ENCODE data around the gene DCAF15. TPM values are rescaled to one million over a fixed set of nuclear protein-coding genes. Genes with fewer than 3 reads are reported as not detected.
A peak's percentile ranks its signal among the peaks of the same experiment; 100 is the strongest.

DCAF15 gene
- total RNA-seq, 2 donors from 2014 or later: 7.0 to 20.4 TPM

DNA sequence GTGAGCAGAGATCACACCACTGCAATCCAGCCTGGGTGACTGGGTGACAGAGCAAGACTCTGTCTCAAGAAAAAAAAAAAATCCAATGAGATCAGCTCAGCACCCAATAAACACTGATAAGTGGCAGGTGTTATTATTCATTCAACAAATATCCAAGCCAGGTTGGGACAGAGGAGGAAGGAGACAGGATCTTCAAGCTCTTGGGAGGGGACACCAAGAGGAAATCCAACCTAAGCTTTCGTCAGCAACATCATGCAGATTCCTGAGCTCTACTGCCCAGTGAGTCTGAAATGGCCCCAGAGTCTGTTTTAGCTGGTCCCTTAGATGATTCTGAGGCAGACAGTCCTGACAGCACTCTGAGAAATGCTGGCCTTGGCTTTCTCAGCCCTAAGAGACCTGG is 46.1 kb downstream of the DCAF15 start:
- Histone ChIP-seq H3K9me3 (no peaks in the 10 kb centered on the region), H3K36me3 (replicated peaks in 1 of 2; ENCODE audit: insufficient read depth in 1 of 2, low read depth in 2 of 2) (no peaks in the 10 kb centered on the region), H3K4me3 (no peak overlapping the region), H3K27me3 (no peaks in the 10 kb centered on the region), H3K27ac (no peak overlapping the region), H3K4me1 (peaks cover 37% of the 10 kb centered on the region)
- DNase-seq (no peak), ATAC-seq (no peak)
- no peak for TF ChIP-seq POLR2A (IDR thresholded peaks at IDR 0.05)
- TF ChIP-seq, protein P1, sequence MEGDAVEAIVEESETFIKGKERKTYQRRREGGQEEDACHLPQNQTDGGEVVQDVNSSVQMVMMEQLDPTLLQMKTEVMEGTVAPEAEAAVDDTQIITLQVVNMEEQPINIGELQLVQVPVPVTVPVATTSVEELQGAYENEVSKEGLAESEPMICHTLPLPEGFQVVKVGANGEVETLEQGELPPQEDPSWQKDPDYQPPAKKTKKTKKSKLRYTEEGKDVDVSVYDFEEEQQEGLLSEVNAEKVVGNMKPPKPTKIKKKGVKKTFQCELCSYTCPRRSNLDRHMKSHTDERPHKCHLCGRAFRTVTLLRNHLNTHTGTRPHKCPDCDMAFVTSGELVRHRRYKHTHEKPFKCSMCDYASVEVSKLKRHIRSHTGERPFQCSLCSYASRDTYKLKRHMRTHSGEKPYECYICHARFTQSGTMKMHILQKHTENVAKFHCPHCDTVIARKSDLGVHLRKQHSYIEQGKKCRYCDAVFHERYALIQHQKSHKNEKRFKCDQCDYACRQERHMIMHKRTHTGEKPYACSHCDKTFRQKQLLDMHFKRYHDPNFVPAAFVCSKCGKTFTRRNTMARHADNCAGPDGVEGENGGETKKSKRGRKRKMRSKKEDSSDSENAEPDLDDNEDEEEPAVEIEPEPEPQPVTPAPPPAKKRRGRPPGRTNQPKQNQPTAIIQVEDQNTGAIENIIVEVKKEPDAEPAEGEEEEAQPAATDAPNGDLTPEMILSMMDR (IDR thresholded peaks at IDR 0.05): no peak
- intact Hi-C loops (cut with DNase I): no loop called here
- 100% methylated on average over 1 of the region's 1 CpG for WGBS, 2 donors

DNA sequence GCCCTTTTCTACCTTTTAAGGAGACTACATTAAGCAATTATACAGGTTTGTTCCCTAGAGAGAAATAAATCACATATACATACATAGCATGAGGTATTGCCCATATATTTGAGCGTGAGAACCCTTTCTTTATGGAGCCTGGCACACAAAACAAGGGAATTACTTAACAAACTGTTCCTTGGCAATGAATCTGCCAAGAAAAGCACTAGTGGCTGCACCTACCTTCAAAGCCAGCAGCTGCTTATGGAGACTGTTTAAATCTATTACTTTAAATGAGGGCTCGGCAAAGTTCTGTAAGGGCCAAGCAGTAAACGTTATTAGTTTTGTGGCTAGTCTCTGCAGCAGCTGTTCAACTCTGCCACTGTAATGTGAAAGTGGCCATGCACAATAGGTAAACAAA is 46.8 kb downstream of the DCAF15 start:
- TF ChIP-seq, protein P1 (IDR thresholded peaks at IDR 0.05): no peak
- no peak for TF ChIP-seq POLR2A (IDR thresholded peaks at IDR 0.05)
- intact Hi-C loops (cut with DNase I): no loop called here
- Histone ChIP-seq H3K27me3 (no peaks in the 10 kb centered on the region), H3K4me1 (peaks cover 44% of the 10 kb centered on the region), H3K4me3 (no peak overlapping the region), H3K36me3 (replicated peaks in 1 of 2; ENCODE audit: insufficient read depth in 1 of 2, low read depth in 2 of 2) (no peaks in the 10 kb centered on the region), H3K27ac (no peak overlapping the region), H3K9me3 (no peaks in the 10 kb centered on the region)
- DNase-seq: no peak
- no peak for ATAC-seq
- 95 to 98% methylated on average over 3 of the region's 3 CpGs for WGBS, 2 donors

DNA sequence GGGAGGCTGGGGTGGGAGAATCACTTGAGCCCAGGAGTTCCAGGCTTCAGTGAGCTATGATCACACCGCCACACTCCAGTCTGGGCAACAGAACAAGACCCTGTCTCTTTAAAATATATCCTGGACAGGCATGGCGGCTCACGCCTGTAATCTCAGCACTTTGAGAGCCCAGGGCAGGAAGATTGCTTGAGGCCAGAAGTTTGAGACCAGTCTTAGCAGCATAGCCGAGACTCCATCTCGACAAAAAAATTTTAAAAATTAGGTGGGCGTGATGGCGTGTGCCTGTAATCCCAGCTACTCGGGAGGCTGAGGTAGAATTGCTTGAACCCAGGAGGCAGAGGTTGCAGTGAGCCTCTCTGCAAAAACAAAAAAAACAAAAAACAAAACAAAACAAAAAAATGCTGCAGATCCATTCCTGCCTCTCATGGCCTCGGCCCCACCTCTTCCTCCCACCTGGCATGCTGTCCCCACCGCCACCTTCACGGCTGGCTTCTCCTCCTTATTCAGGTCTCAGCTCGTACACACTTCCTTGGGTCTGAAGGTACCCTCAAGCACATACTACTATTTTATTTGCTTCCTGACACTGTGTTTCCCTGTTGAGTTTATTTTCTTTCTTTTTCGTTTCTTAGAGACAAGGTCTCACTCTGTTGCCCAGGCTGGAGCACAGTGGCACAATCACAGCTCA is 48.5 kb downstream of the DCAF15 start:
- Histone ChIP-seq H3K4me3 (no peak overlapping the region), H3K27me3 (no peaks in the 10 kb centered on the region), H3K36me3 (replicated peaks in 1 of 2; ENCODE audit: insufficient read depth in 1 of 2, low read depth in 2 of 2) (no peaks in the 10 kb centered on the region), H3K27ac (peak overlapping the region in 1 of 4 donors; percentile 15), H3K9me3 (no peaks in the 10 kb centered on the region), H3K4me1 (peaks cover 47% of the 10 kb centered on the region)
- 79 to 85% methylated on average over 12 to 13 of the region's 13 CpGs for WGBS, 2 donors
- DNase-seq (no peak), ATAC-seq (no peak)
- TF ChIP-seq, protein P1 (IDR thresholded peaks at IDR 0.05): no peak
- TF ChIP-seq POLR2A (IDR thresholded peaks at IDR 0.05): no peak
- intact Hi-C loops (cut with DNase I): no loop called here

DNA sequence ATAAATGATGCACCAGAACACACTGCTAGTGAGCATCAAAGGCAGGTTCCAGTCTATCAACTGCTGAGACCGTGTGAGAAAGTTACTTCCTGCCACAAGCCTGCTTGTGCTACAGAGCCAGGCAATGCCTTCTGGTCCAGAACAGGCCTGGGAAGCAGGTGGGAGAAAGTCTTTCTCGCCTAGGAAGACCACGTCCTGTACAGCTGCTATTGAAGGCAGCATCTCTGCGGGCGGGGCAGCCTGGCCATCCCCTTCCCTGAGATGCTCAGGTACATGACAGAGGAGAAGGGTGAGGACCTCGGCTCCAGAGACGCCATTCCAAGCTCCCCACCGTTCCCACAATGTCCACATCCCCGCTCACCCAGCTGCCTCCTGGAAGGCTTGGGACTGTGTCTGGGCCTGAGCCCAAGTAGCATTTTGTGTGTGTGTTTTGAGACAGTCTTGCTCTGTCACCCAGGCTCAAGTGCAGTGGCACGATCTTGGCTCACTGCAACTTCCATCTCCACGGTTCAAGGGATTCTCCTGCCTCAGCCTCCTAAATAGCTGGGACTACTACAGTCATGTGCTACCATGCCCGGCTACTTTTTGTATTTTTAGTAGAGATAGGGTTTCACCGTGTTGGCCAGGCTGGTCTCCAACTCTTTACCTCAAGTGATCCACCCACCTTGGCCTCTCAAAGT is 50.4 kb downstream of the DCAF15 start:
- no peaks in the 10 kb centered on the region for H3K27me3 ChIP-seq
- H3K4me1 ChIP-seq: peaks cover 45% of the 10 kb centered on the region
- ATAC-seq (no peak), DNase-seq (no peak)
- TF ChIP-seq, protein P1 (IDR thresholded peaks at IDR 0.05): no peak
- TF ChIP-seq POLR2A (IDR thresholded peaks at IDR 0.05): no peak
- H3K4me3 ChIP-seq: no peak overlapping the region
- H3K9me3 ChIP-seq: no peaks in the 10 kb centered on the region
- intact Hi-C loops (cut with DNase I): no loop called here
- peak overlapping the region in 3 of 4 donors; percentile 95 to 100 (median 99) for H3K27ac ChIP-seq
- 38 to 67% methylated on average over 6 to 13 of the region's 13 CpGs for WGBS, 2 donors
- H3K36me3 ChIP-seq (replicated peaks in 1 of 2; ENCODE audit: insufficient read depth in 1 of 2, low read depth in 2 of 2): no peaks in the 10 kb centered on the region

Data from body of pancreas (tissue), 4 donors.